ENCODE data around the gene ARHGEF38. TPM values are rescaled to one million over a fixed set of nuclear protein-coding genes. Genes with fewer than 3 reads are reported as not detected.

Gene ARHGEF38
- total RNA-seq, 1 donor from 2014 or later = not detected

Other genes with a start within 250 kb of the ARHGEF38 start
- 95.3 TPM for gene PPA2, start 78.6 kb upstream of the ARHGEF38 start, total RNA-seq
- 24.7 TPM for gene INTS12, start 156.1 kb downstream of the ARHGEF38 start, total RNA-seq
- 4.4 TPM for gene GSTCD, start 156.2 kb downstream of the ARHGEF38 start, total RNA-seq

Data from left ventricle myocardium superior (tissue), 1 donor.